Upper lobe of left lung (tissue), 6 donors: Measurements from ENCODE around the gene USP53. TPM values are rescaled to one million over a fixed set of nuclear protein-coding genes. Genes with fewer than 3 reads are reported as not detected.
A peak's percentile ranks its signal among the peaks of the same experiment; 100 is the strongest.

Experiments used
- ATAC-seq, 2 donors: fragments of 200-7000 bp; cut with Tn5 transposase; one replicate each; pipeline ENCODE4 v1.9.1; 2022; ENCODE audit warnings: mild to moderate bottlenecking in 2 of 2, moderate library complexity in 2 of 2; ENCODE audit not compliant: low FRiP score in 2 of 2
- DNase-seq, 2 donors: peaks; one replicate each; pipeline ENCODE4 v3.0.0-alpha.2; 2019 to 2020
- H3K27ac ChIP-seq, 4 donors: fragments of 200-600 bp; sonication (generic); one replicate each; pipeline ENCODE4 v1.5.1; 2016 to 2019
- H3K27me3 ChIP-seq, 4 donors: fragments of 200-600 bp; sonication (generic); one replicate each; pipeline ENCODE4 v1.5.1; 2017 to 2019
- H3K36me3 ChIP-seq, 4 donors: fragments of 200-600 bp; sonication (generic); one replicate each; pipeline ENCODE4 v1.5.1; 2016 to 2019
- H3K4me1 ChIP-seq, 4 donors: fragments of 200-600 bp; sonication (generic); one replicate each; pipeline ENCODE4 v1.5.1; 2018 to 2019
- H3K4me3 ChIP-seq, 4 donors: fragments of 200-600 bp; sonication (generic); one replicate each; pipeline ENCODE4 v1.5.1; 2017 to 2019; ENCODE audit warnings: mild to moderate bottlenecking in 2 of 4, moderate library complexity in 1 of 4
- H3K9me3 ChIP-seq, 4 donors: fragments of 200-600 bp; sonication (generic); one replicate each; pipeline ENCODE4 v1.5.1; 2018 to 2019
- CTCF ChIP-seq, 6 experiments: fragments of 450-650 bp in 4 of 6; fragments of 200-600 bp in 2 of 6; sonication (generic) in 2 of 6; IDR thresholded peaks; one replicate each; pipeline ENCODE4 v1.5.1; 2016 to 2019; ENCODE audit warnings: antibody characterized with exemption in 6 of 6
- EP300 ChIP-seq, 4 donors: sonication (generic); formaldehyde crosslinking; IDR thresholded peaks; one replicate each; pipeline ENCODE4 v1.5.1; 2017; ENCODE audit warnings: antibody characterized with exemption in 4 of 4, control low read depth in 2 of 4
- POLR2A ChIP-seq, 4 donors: fragments of 450-650 bp; IDR thresholded peaks; one replicate each; pipeline ENCODE4 v1.5.1; 2016 to 2017; ENCODE audit warnings: antibody characterized with exemption in 4 of 4, mild to moderate bottlenecking in 2 of 4
- POLR2AphosphoS5 ChIP-seq, 2 donors: sonication (generic); formaldehyde crosslinking; IDR thresholded peaks; one replicate each; pipeline ENCODE4 v1.5.1; 2017; ENCODE audit warnings: antibody characterized with exemption in 2 of 2
- WGBS, 2 donors: methylation state at CpG; one replicate each; pipeline ENCODE4 v1.1.5; 2017 to 2018; 5-methylcytosine and 5-hydroxymethylcytosine counted together
- total RNA-seq, 6 donors: library from RNA; depleted of rRNA in 4 of 6; stranded (reverse); fragments of >200 nt in 4 of 6; gene quantifications; one replicate each; pipeline versions ENCODE4 v1.1.0 to v1.2.1, GENCODE V29; 2016 to 2021
- donor health status: DM: no; HTN: no; CAD: no; lungs with moderate emphysema.
- donor health status: DM: no; HTN: yes; CAD: no; lungs with severe emphysema.

Gene USP53
- total RNA-seq, 6 donors from 2014 or later = 44.4 to 130 (median 56.0) TPM

- 6 to 11% methylated on average over 4 of the region's 4 CpGs for WGBS, 2 donors
- Histone ChIP-seq H3K36me3 (no peaks in the 10 kb centered on the region), H3K27me3 (no peaks in the 10 kb centered on the region), H3K9me3 (no peaks in the 10 kb centered on the region), H3K27ac (no peak overlapping the region), H3K4me3 (no peak overlapping the region), H3K4me1 (no peaks in the 10 kb centered on the region)
- ATAC-seq (peak; percentile 79 to 84), DNase-seq (no peak)
- no peak for TF ChIP-seq EP300 (IDR thresholded peaks at IDR 0.05)
- TF ChIP-seq CTCF (IDR thresholded peaks at IDR 0.05) = peak in 3 of 6 experiments; percentile 43 to 51 (median 46)
- TF ChIP-seq POLR2AphosphoS5 (IDR thresholded peaks at IDR 0.05) = no peak
These were observed 101.8 kb downstream of the USP53 start for GRCh38 chr4:119314356-119314755.

GRCh38 chr4:119315036-119315435 is 102.5 kb downstream of the USP53 start:
- Histone ChIP-seq H3K4me3 (no peak overlapping the region), H3K4me1 (no peaks in the 10 kb centered on the region), H3K9me3 (no peaks in the 10 kb centered on the region), H3K36me3 (no peaks in the 10 kb centered on the region), H3K27me3 (no peaks in the 10 kb centered on the region), H3K27ac (no peak overlapping the region)
- 72 to 80% methylated on average over 2 of the region's 2 CpGs for WGBS, 2 donors
- DNase-seq (no peak), ATAC-seq (peak in 1 of 2 donors; percentile 83)
- TF ChIP-seq POLR2AphosphoS5 (IDR thresholded peaks at IDR 0.05) (no peak), EP300 (IDR thresholded peaks at IDR 0.05) (no peak), POLR2A (IDR thresholded peaks at IDR 0.05) (no peak), CTCF (IDR thresholded peaks at IDR 0.05) (no peak)

GRCh38 chr4:119317990-119318389 is 105.5 kb downstream of the USP53 start:
- DNase-seq = no peak
- no peaks in the 10 kb centered on the region for H3K27me3 ChIP-seq
- no peak for TF ChIP-seq CTCF (IDR thresholded peaks at IDR 0.05)
- TF ChIP-seq POLR2AphosphoS5 (IDR thresholded peaks at IDR 0.05) = no peak
- no peak for TF ChIP-seq EP300 (IDR thresholded peaks at IDR 0.05)
- no peak for TF ChIP-seq POLR2A (IDR thresholded peaks at IDR 0.05)
- no peaks in the 10 kb centered on the region for H3K4me1 ChIP-seq
- WGBS, 2 donors = 69 to 70% methylated on average over 2 of the region's 2 CpGs
- H3K36me3 ChIP-seq = no peaks in the 10 kb centered on the region
- H3K27ac ChIP-seq = no peak overlapping the region
- H3K9me3 ChIP-seq = no peaks in the 10 kb centered on the region
- no peak overlapping the region for H3K4me3 ChIP-seq
- ATAC-seq = no peak

- no peaks in the 10 kb centered on the region for H3K9me3 ChIP-seq
- ATAC-seq = no peak
- no peak within 1 kb of the TSS for H3K4me3 ChIP-seq
- TF ChIP-seq POLR2A (IDR thresholded peaks at IDR 0.05) (no peak), CTCF (IDR thresholded peaks at IDR 0.05) (no peak), EP300 (IDR thresholded peaks at IDR 0.05) (no peak)
- no peaks in the 10 kb centered on the region for H3K27me3 ChIP-seq
- no peak for DNase-seq
- H3K4me1 ChIP-seq = no peaks in the 10 kb centered on the region
- no peaks in the 10 kb centered on the region for H3K36me3 ChIP-seq
- 83 to 87% methylated on average over 6 of the region's 6 CpGs for WGBS, 2 donors
- no peak within 1 kb of the TSS for H3K27ac ChIP-seq
These were observed 109.6 kb downstream of the USP53 start, which contains the start of gene FABP2 for GRCh38 chr4:119321921-119322687. Gene FABP2, minus strand, starts transcription at chr4:119322138. Its CDS starts 36 bp downstream, at chr4:119322102.

- no peak for ATAC-seq
These were observed 116.2 kb downstream of the USP53 start for GRCh38 chr4:119328695-119329094.

More at GRCh38 chr4:119328695-119329094, 116.2 kb downstream of the USP53 start:
- Histone ChIP-seq H3K4me1 (no peaks in the 10 kb centered on the region), H3K36me3 (no peaks in the 10 kb centered on the region), H3K9me3 (no peaks in the 10 kb centered on the region), H3K27me3 (no peaks in the 10 kb centered on the region), H3K4me3 (no peak overlapping the region), H3K27ac (no peak overlapping the region)
- TF ChIP-seq POLR2A (IDR thresholded peaks at IDR 0.05) = no peak
- TF ChIP-seq CTCF (IDR thresholded peaks at IDR 0.05) = no peak
- TF ChIP-seq POLR2AphosphoS5 (IDR thresholded peaks at IDR 0.05) = no peak
- TF ChIP-seq EP300 (IDR thresholded peaks at IDR 0.05) = no peak
- WGBS, 2 donors = 78 to 87% methylated on average over 2 of the region's 2 CpGs
- DNase-seq = no peak
